Stimulated activated memory B cell treated with anti-CD40 and anti-IgM and Interleukin-4, amounts not matched to agents 10 μg/mL and 1 μg/mL and 100 μg/mL, for 72 hours (primary cell): ENCODE results near the gene UBE3C.

Source experiments
- ATAC-seq: fragments of 150-1000 bp; cut with Tn5 transposase; 2 replicates; pipeline ENCODE4 v1.10.0; 2021
- H3K27ac Mint-ChIP-seq: one replicate; pipeline ENCODE4 v1.8.0; 2022; ENCODE audit warnings: mild to moderate bottlenecking, mixed read lengths
- H3K27me3 Mint-ChIP-seq: one replicate; pipeline ENCODE4 v1.8.0; 2022; ENCODE audit warnings: mixed read lengths
- H3K36me3 Mint-ChIP-seq: one replicate; pipeline ENCODE4 v1.8.0; 2022; ENCODE audit warnings: mixed read lengths
- H3K4me1 Mint-ChIP-seq: one replicate; pipeline ENCODE4 v1.8.0; 2022; ENCODE audit warnings: mixed read lengths
- H3K4me3 Mint-ChIP-seq: one replicate; pipeline ENCODE4 v1.8.0; 2022; ENCODE audit warnings: mild to moderate bottlenecking, moderate library complexity, mixed read lengths
- H3K9me3 Mint-ChIP-seq: one replicate; pipeline ENCODE4 v1.8.0; 2022; ENCODE audit warnings: mixed read lengths

The UBE3C gene

DNA sequence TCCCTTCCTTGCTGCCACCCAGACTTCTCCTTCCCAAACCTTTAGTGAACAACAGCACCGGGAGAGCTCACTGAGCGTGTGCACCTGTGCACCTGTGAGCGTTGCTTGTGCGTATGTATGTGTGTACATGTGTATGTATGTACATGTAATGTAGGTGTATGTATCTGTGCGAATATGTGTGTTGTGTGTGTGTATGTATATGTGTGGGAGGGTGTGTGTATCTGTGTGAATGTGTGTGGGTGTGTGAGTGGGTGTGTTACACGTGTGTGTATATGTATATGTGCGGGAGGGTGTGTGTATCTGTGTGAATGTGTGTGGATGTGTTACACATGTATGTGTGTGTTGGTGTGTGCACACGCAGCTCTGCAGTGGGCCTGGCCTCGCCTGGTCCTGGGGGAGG, 153.5 kb downstream of the UBE3C start:
- Mint-ChIP-seq H3K27me3 (peaks cover 53% of the 10 kb centered on the region), H3K4me1 (peaks cover 13% of the 10 kb centered on the region), H3K27ac (no peak overlapping the region), H3K4me3 (no peak overlapping the region), H3K36me3 (no peaks in the 10 kb centered on the region), H3K9me3 (no peaks in the 10 kb centered on the region)
- no peak for ATAC-seq

DNA sequence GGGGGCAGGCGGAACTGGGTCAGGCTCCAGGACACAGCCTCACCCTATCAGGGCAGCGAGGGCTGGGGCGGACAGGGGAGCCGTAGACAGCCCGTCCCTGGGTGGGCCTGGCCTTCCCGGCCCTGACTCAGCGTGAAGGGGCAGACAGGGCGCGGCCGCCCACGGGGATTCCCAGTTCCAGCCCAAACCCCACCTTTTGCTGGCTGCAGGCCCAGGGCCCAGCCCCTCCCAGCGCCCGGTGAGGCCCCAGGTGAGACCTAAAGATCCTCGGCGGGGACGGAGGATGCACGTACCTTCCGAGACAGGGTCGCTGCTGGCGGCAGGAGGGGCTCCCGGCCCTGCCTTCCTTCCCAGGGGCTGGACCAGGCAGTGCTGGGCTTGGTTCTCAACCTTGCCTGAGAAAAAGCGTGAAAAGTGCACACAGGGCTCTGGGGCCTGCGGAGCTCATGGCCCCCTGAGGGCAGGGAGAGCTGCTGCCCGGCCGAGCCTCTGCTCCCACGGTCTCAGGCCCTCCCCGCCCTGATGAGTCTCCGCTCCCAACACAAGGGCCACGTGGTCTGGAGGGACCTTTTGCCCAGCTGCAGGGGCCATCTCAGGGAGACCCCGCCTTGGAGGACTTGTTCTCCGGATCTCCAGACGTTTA, 154.2 kb downstream of the UBE3C start:
- H3K36me3 Mint-ChIP-seq = no peaks in the 10 kb centered on the region
- no peak for ATAC-seq
- no peak overlapping the region for H3K27ac Mint-ChIP-seq
- H3K4me3 Mint-ChIP-seq = no peak overlapping the region
- peaks cover 17% of the 10 kb centered on the region for H3K4me1 Mint-ChIP-seq
- peaks cover 53% of the 10 kb centered on the region for H3K27me3 Mint-ChIP-seq
- no peaks in the 10 kb centered on the region for H3K9me3 Mint-ChIP-seq

DNA sequence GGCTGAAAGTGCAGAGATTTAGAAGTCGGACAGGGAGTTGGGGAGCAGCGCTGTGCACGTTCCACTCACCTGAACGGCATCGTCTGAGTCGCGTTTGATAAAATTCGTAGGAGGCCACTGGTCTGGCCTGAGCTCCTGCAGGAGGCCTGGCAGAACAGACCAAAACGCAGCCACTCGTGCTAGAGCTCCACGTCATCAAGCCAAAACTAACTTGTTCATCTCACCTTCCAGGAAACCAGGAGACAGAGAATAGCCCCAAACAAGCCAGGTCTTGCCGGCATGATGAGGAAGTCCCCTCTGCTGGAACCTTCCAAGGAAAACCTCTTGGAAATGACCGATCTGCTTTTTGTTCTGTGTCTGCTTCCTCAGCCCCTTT, 154.7 kb downstream of the UBE3C start:
- Mint-ChIP-seq H3K9me3 (no peaks in the 10 kb centered on the region), H3K4me3 (no peak overlapping the region), H3K27ac (no peak overlapping the region), H3K4me1 (peaks cover 19% of the 10 kb centered on the region), H3K36me3 (no peaks in the 10 kb centered on the region), H3K27me3 (peaks cover 52% of the 10 kb centered on the region)
- no peak for ATAC-seq

DNA sequence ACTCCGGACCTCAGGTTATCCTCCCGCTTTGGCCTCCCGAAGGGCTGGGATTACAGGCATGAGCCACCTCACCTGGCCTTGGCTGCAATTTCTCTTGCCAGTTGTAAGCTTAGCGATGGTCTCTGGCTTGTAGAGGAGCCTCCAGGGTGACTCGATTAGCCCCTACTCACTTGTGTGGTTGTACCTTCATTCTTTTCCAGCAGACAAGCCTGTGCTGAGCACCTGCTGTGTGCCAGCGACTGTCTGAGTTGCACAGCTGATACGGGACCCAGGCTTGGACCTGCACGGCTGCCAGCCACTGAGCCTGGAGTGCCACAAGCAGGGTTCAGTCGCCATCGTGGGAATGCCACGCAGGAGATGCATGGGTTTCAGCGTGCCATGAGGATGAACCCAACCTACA, 156.0 kb downstream of the UBE3C start:
- peaks cover 25% of the 10 kb centered on the region for H3K4me1 Mint-ChIP-seq
- peaks cover 7% of the 10 kb centered on the region for H3K9me3 Mint-ChIP-seq
- ATAC-seq = no peak
- H3K27me3 Mint-ChIP-seq = peaks cover 53% of the 10 kb centered on the region
- H3K27ac Mint-ChIP-seq = no peak overlapping the region
- H3K36me3 Mint-ChIP-seq = no peaks in the 10 kb centered on the region
- H3K4me3 Mint-ChIP-seq = no peak overlapping the region

DNA sequence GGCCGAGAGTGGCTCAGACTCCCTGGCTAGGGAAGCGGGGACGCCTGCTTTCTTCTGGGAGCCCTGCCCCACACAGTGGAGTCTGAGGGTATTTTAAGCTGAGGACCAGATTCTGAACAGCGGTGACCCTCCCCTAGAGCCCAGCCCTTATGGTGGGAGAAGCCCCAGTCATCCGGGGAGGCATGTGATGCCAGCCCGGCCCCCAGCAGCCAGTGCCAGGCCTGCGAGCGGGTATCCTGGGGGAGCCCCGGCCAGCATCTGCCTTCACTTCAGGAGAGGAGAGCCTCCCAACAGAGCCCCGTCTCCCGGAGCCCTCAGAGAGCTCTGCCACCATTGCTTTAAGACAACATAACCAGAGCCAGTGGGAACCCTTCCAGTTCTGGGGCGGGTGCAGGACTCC, 156.6 kb downstream of the UBE3C start:
- peaks cover 7% of the 10 kb centered on the region for H3K9me3 Mint-ChIP-seq
- no peak for ATAC-seq
- H3K4me1 Mint-ChIP-seq = peaks cover 22% of the 10 kb centered on the region
- H3K36me3 Mint-ChIP-seq = no peaks in the 10 kb centered on the region
- H3K27ac Mint-ChIP-seq = no peak overlapping the region
- no peak overlapping the region for H3K4me3 Mint-ChIP-seq
- peaks cover 48% of the 10 kb centered on the region for H3K27me3 Mint-ChIP-seq

DNA sequence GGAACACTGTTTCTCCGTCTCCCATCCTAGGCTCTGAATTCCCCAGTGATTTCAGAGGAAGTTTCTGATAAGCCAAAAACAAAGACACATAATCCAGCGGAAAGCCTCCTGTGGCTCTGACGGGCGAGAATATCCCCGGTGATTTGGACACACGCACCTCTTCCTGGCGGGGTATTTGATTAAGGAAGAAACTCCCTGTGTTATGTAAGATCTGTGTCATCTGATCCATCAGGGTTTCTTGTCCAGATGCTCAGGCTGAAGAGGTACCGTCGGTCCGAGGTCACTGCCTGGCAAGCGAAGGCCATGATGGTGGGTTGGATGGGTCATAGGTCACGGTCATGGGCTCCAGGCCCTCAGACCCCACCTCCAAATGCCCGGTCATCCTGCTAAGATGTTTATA, 158.5 kb downstream of the UBE3C start:
- peaks cover 37% of the 10 kb centered on the region for H3K4me1 Mint-ChIP-seq
- peaks cover 41% of the 10 kb centered on the region for H3K27me3 Mint-ChIP-seq
- ATAC-seq = no peak
- no peak overlapping the region for H3K27ac Mint-ChIP-seq
- no peaks in the 10 kb centered on the region for H3K36me3 Mint-ChIP-seq
- peaks cover 7% of the 10 kb centered on the region for H3K9me3 Mint-ChIP-seq
- no peak overlapping the region for H3K4me3 Mint-ChIP-seq

DNA sequence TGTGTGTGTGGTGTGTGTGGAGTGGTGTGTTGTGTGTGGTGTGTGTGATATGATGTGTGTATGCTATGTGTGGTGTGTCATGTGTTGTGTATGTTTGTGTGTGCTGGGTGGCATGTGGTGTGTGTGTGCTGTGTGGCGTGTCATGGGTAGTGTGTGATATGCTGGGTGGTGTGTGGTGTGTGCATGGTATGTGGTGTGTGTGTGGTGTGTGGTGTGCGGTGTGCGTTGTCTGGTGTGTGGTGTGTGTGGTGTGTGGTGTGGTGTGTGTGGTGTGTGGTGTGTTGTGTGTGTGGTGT, 160.5 kb downstream of the UBE3C start:
- Mint-ChIP-seq H3K36me3 (no peaks in the 10 kb centered on the region), H3K4me1 (peaks cover 51% of the 10 kb centered on the region), H3K27me3 (peaks cover 41% of the 10 kb centered on the region), H3K4me3 (no peak overlapping the region), H3K9me3 (peaks cover 7% of the 10 kb centered on the region), H3K27ac (peak overlapping the region; percentile 62)
- ATAC-seq = no peak

DNA sequence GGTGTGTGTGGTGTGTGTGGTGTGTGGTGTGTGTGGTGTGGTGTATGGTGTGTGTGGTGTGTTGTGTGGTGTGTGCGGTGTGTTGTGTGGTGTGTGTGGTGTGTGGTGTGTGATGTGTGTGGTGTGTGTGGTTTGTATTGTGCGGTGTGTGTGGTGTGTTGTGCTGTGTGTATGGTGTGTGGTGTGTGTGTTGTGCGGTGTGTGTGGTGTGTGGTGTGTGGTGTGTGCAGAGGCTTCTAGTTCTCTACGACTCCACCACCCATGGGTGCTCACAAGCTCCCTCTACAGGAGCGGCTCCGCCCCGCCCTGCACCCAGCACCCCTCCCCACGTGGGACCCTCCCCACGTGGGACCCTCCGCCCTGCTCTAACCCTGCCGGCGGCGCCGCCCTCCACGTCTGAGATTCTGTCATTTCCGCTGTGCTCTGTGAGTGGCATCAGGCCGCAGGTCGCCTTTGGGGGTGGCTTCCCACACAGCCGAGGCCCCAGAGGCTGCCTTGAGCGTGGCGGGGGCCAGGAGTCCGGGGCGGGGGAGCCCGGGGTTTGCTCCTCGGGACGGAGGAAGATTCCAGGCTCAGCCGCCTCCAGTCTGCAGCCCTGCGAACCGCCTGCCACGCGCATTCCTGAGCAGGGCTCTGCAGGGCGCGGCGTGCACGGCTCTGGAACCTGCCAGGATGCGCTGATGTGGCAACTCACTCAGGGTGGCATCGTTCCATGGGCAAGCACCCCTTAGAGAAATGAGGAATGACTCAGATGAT, 161.1 kb downstream of the UBE3C start:
- no peaks in the 10 kb centered on the region for H3K36me3 Mint-ChIP-seq
- H3K4me3 Mint-ChIP-seq = no peak overlapping the region
- peaks cover 7% of the 10 kb centered on the region for H3K9me3 Mint-ChIP-seq
- H3K27ac Mint-ChIP-seq = peak overlapping the region; percentile 62
- peaks cover 40% of the 10 kb centered on the region for H3K27me3 Mint-ChIP-seq
- peak; percentile 24 for ATAC-seq
- H3K4me1 Mint-ChIP-seq = peaks cover 51% of the 10 kb centered on the region

DNA sequence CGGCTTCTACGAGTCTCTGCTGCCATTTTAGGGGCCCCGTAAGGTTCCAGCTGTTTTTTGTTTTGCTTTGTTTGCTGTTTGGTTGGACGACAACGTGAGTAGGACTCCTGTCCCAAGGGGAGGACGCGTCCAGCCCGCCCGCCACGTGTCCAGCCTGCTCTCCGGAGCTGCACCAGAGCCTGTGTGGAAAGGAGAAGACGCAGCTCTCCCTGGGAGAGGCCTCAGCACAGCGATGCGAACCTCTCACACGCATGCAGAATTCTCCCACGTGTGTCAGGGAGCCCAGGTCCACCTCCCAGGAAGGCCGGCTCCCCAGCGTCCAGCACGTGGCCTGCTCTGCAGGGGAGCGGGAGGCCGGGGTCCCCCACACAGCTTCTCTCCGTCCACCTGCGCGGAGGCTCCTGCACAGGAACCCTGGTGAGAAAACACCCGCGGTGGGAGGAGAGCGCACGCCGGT, 161.7 kb downstream of the UBE3C start:
- Mint-ChIP-seq H3K4me1 (peaks cover 51% of the 10 kb centered on the region), H3K36me3 (no peaks in the 10 kb centered on the region), H3K27me3 (peaks cover 39% of the 10 kb centered on the region), H3K9me3 (peaks cover 7% of the 10 kb centered on the region), H3K27ac (peak overlapping the region; percentile 88), H3K4me3 (no peak overlapping the region)
- ATAC-seq = no peak

DNA sequence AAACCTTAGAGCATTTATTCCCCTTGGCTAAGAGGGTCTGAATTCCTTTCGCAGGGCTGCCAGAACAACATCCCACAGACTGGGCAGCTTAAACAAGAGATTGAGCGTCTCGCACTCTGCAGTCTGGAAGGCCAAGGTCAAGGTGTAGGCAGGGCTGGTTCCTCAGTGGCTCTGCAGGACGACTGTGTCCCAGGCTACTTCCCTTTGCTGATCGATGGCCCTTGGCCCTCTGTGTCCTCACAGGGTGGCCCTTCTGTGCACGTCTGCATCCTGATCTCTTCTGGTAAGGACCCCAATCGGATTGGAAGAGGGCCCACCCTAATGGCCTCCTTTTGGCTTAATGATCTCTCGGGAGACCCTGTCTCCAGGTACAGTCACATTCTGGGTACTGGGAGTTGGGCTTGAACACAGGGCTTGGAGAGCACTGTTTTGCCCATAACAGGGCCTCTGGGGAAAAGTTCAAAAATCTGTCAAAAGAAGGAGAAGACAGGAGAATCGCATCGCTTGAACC, 162.9 kb downstream of the UBE3C start:
- Mint-ChIP-seq H3K4me1 (peaks cover 57% of the 10 kb centered on the region), H3K27me3 (peaks cover 34% of the 10 kb centered on the region)

DNA sequence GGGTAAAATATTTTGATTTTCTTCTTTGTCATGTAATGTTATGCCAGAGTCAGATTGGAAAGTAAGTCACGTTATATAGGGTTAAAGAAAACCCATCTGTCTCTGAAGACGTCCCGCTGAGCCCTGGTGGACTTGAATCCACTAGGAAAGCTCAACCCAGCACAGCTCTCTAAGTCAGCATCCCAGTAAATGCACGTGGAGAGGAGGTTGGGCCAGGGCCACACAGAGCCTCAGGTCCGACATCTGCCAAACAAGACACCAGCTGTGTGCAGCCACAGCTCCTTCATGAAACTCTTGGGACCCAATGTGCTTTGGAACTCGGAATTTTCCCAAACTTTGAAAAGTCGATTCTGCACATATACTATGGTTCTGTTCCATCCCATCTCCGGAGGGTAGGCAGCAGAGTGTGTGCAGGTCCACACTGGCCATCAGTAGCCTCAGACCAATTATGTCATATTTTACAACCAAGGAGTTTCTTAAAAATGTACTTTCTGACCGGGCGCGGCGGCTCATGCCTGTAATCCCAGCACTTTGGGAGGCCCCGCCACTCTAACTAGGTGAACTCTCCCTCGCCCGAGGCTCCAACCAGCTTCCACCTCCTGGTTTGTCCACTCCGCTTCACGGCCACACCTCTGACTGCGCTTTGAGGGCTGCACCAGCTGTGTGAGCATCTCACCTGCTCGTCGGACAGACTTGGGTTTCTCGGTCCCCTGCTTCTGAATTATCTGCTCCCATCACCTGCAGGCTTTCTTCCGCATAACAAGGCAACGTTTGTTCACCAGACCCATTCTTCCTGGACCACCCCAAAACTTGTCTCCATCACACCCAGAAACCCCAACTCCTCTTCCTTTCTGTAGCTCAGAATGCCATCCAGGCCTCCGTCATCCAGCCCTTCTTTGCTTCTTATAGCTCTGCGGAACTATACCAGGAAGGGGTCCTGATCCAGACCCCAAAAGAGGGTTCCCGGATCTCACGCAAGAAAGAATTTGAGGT, 168.4 kb downstream of the UBE3C start:
- H3K4me1 Mint-ChIP-seq = peaks cover 21% of the 10 kb centered on the region
- H3K4me3 Mint-ChIP-seq = no peak overlapping the region
- no peak for ATAC-seq
- peaks cover 7% of the 10 kb centered on the region for H3K27me3 Mint-ChIP-seq
- no peaks in the 10 kb centered on the region for H3K36me3 Mint-ChIP-seq
- no peaks in the 10 kb centered on the region for H3K9me3 Mint-ChIP-seq
- H3K27ac Mint-ChIP-seq = peak overlapping the region; percentile 51

More for the DNA sequence above, 162.9 kb downstream of the UBE3C start:
- no peak for ATAC-seq
- Mint-ChIP-seq H3K9me3 (peaks cover 7% of the 10 kb centered on the region), H3K27ac (peak overlapping the region; percentile 88), H3K4me3 (peak overlapping the region; percentile 66), H3K36me3 (no peaks in the 10 kb centered on the region)

DNA sequence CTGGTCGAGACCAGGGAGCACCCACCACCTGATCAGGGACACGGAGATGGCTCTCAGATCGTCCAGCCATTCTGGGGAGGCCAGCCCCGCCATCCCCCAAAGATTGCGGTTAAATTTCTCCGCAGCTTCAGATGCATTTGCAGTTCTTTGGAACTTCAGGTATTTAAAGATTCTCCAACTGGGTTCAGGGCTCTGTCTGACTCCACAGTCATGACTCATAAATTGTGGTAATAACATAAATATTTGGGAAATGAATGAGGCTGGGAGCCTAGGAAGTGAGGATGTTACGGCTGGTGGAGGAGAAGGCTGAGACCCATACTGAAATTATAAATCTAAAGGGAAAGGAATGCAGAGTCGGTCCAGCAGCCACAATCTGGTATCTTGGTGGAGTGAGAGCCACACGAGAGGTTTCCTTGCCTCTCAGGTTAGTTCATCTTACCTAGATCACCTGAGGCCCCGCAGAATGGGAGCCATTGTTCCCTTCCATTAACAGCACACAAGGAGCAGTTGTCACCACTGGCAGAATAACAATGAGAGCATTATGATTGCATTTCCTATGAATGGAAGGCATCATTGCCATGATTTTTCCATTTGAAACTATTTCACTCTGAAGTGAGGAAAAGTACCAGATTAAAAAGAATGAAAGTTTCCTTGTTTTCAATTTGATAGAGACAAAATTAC, 171.4 kb downstream of the UBE3C start:
- no peak overlapping the region for H3K27ac Mint-ChIP-seq
- H3K27me3 Mint-ChIP-seq = peaks cover 5% of the 10 kb centered on the region
- H3K9me3 Mint-ChIP-seq = no peaks in the 10 kb centered on the region
- peaks cover 7% of the 10 kb centered on the region for H3K4me1 Mint-ChIP-seq
- no peaks in the 10 kb centered on the region for H3K36me3 Mint-ChIP-seq
- no peak overlapping the region for H3K4me3 Mint-ChIP-seq
- no peak for ATAC-seq

DNA sequence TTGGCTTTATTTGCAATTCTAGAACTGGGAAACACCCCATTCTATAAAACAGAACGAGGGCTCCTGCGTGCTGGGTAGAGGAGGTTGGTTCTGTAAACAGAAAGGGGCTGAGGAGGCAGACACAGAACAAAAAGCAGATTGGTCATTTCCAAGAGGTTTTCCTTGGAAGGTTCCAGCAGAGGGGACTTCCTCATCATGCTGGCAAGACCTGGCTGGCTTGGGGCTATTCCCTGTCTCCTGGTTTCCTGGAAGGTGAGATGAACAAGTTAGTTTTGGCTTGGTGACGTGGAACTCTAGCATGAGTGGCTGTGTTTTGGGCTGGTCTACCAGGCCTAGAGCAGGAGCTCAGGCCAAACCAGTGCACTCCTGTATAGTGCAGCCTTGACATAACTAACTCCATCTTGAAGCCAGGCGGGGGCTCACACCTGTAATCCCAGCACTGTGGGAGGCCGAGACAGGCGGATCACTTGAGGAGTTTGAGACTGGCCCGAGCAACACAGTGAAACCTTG, 172.0 kb downstream of the UBE3C start:
- Mint-ChIP-seq H3K4me3 (no peak overlapping the region), H3K27me3 (no peaks in the 10 kb centered on the region), H3K27ac (no peak overlapping the region), H3K4me1 (peaks cover 7% of the 10 kb centered on the region), H3K9me3 (no peaks in the 10 kb centered on the region), H3K36me3 (no peaks in the 10 kb centered on the region)
- no peak for ATAC-seq

DNA sequence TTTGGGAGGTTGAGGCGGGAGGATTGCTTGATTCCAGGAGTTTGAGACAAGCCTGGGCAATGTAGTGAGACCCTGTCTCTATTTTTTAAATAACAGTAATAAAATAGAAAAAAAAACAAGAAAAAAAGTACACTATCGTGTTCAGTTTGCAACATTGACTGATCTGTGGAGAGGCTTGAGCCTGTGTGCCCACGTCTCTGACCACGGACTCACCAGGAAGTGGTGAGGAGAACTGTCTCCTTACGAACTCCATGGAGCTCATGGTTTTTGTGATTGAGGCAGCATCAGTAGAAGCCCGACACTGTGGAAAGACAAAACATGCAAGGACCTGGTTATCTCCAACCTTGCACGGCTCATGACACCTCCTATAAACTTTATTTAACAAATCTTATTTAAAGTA, 174.2 kb downstream of the UBE3C start:
- Mint-ChIP-seq H3K27me3 (no peaks in the 10 kb centered on the region), H3K36me3 (no peaks in the 10 kb centered on the region), H3K4me1 (no peaks in the 10 kb centered on the region), H3K4me3 (no peak overlapping the region), H3K27ac (no peak overlapping the region), H3K9me3 (no peaks in the 10 kb centered on the region)
- no peak for ATAC-seq
